Retinal pigment epithelial cell (primary cell): Measurements from ENCODE around the gene KIAA0040.

Source experiments
- DNase-seq: peaks from one replicate; pipeline ENCODE4 v3.0.0-alpha.2; 2010; ENCODE audit warnings: low read depth
- H3K4me3 ChIP-seq: 2 replicates; pipeline ENCODE4 v1.5.1; 2011; ENCODE audit warnings: mild to moderate bottlenecking, low read length, control low read depth, moderate library complexity
- CTCF ChIP-seq: conservative IDR thresholded peaks from 2 replicates; pipeline ENCODE4 v1.5.1; 2011; ENCODE audit warnings: low read depth, low read length, control low read depth, inconsistent platforms

KIAA0040 gene

GRCh38 chr1:175150596-175151319 lies 41.8 kb downstream of the KIAA0040 start:
- TF ChIP-seq CTCF: no peak
- H3K4me3 ChIP-seq: no peak overlapping the region
- DNase-seq: peak; percentile 2

GRCh38 chr1:175148068-175148467 lies 44.5 kb downstream of the KIAA0040 start:
- no peak overlapping the region for H3K4me3 ChIP-seq
- TF ChIP-seq CTCF: no peak
- no peak for DNase-seq

GRCh38 chr1:175147569-175147968 lies 45.0 kb downstream of the KIAA0040 start:
- no peak overlapping the region for H3K4me3 ChIP-seq
- no peak for DNase-seq
- no peak for TF ChIP-seq CTCF

GRCh38 chr1:175146529-175147213 lies 45.9 kb downstream of the KIAA0040 start:
- no peak overlapping the region for H3K4me3 ChIP-seq
- peak; percentile 3 for DNase-seq
- peak; percentile 95 for TF ChIP-seq CTCF

- H3K4me3 ChIP-seq: no peak overlapping the region
- no peak for TF ChIP-seq CTCF
- no peak for DNase-seq
Observed at GRCh38 chr1:175145899-175146528, 46.6 kb downstream of the KIAA0040 start.

- no peak for DNase-seq
- no peak overlapping the region for H3K4me3 ChIP-seq
- no peak for TF ChIP-seq CTCF
Observed at GRCh38 chr1:175138579-175138978, 54.0 kb downstream of the KIAA0040 start.

- no peak for DNase-seq
- H3K4me3 ChIP-seq: no peak overlapping the region
- TF ChIP-seq CTCF: no peak
Observed at GRCh38 chr1:175137369-175137768, 55.2 kb downstream of the KIAA0040 start.
